Panc1 (cell line): ENCODE results near the gene TANGO6. TPM values are rescaled to one million over a fixed set of nuclear protein-coding genes. Genes with fewer than 3 reads are reported as not detected.

Source experiments
- ATAC-seq: fragments of 200-7000 bp; cut with Tn5 transposase; 2 replicates; pipeline ENCODE4 v1.9.1; 2020; ENCODE audit warnings: mild to moderate bottlenecking, moderate library complexity
- BruUV-seq: library from RNA; stranded (reverse); fragments of 400-500 nt; replicated peaks from 2 replicates; lab custom pipeline; 2021; lab: Mats Ljungman, UMichigan
- CTCF ChIA-PET: fragments of 300-600 bp; sonication (Branson Sonifier 250); formaldehyde crosslinking; loops from one replicate; lab custom pipeline; 2022; ENCODE audit warnings: antibody characterized with exemption; lab: Charles Lee
- POLR2A ChIA-PET: fragments of 300-600 bp; sonication (Branson Sonifier 250); formaldehyde crosslinking; loops from one replicate; lab custom pipeline; 2022; ENCODE audit warnings: antibody characterized with exemption; lab: Charles Lee
- DNase-seq: peaks from one replicate; pipeline ENCODE4 v3.0.0-alpha.2; 2010; ENCODE audit warnings: low read depth, low spot score
- H3K27ac ChIP-seq: 2 replicates; pipeline ENCODE4 v1.5.1; 2011; ENCODE audit warnings: mild to moderate bottlenecking, low read length, inconsistent platforms
- H3K27me3 ChIP-seq: fragments of 200-500 bp; sonication (Bioruptor generic); 2 replicates; pipeline ENCODE4 v1.6.0; 2014; ENCODE audit warnings: low read length, inconsistent platforms; ENCODE audit not compliant: control insufficient read depth, insufficient read depth
- H3K36me3 ChIP-seq: fragments of 200-500 bp; sonication (Bioruptor generic); 2 replicates; pipeline ENCODE4 v1.5.1; 2014; ENCODE audit warnings: inconsistent platforms, mild to moderate bottlenecking, low read length, moderate library complexity; ENCODE audit not compliant: control insufficient read depth, insufficient read depth
- H3K4me1 ChIP-seq: 2 replicates; pipeline ENCODE4 v1.5.1; 2011; ENCODE audit warnings: inconsistent platforms, mild to moderate bottlenecking, low read length, moderate library complexity; ENCODE audit not compliant: control insufficient read depth, insufficient read depth
- H3K4me3 ChIP-seq, 2 experiments: 2 replicates each; pipeline ENCODE4 v1.5.1; 2011 to 2012; ENCODE audit warnings: low read depth in 2 of 2, low read length in 2 of 2, mild to moderate bottlenecking in 2 of 2, inconsistent platforms in 1 of 2, moderate library complexity in 1 of 2
- H3K9me3 ChIP-seq: fragments of 200-500 bp; sonication (Bioruptor generic); 2 replicates; pipeline ENCODE4 v1.5.1; 2014; ENCODE audit warnings: low read depth, mild to moderate bottlenecking, inconsistent platforms, low read length, moderate library complexity; ENCODE audit not compliant: control insufficient read depth, insufficient read depth
- POLR2AphosphoS5 ChIP-seq: IDR thresholded peaks from 2 replicates; pipeline ENCODE4 v1.6.1; 2012; ENCODE audit warnings: mild to moderate bottlenecking, low read depth, low read length, moderate library complexity
- SIN3A ChIP-seq: IDR thresholded peaks from 2 replicates; pipeline ENCODE4 v1.6.1; 2012; ENCODE audit warnings: low read depth, mild to moderate bottlenecking, low read length, moderate library complexity, borderline replicate concordance; ENCODE audit not compliant: insufficient read depth
- TCF7L2 ChIP-seq: IDR thresholded peaks from 2 replicates; pipeline ENCODE4 v1.6.1; 2011; ENCODE audit warnings: mild to moderate bottlenecking, low read depth, low read length, inconsistent platforms
- in situ Hi-C: cut with HindIII; loops from 2 replicates; pipeline ENCODE4 v1.10.0; 2016; ENCODE audit warnings: low sequenced_read_pairs, low pct_unique_long_range_greater_than_20kb
- intact Hi-C: fragments of 100-400 bp; cut with micrococcal nuclease; formaldehyde crosslinking; loops from one replicate; pipeline ENCODE4 v1.10.0; 2022; ENCODE audit not compliant: unreplicated experiment
- total RNA-seq: library from RNA; stranded (reverse); gene quantifications from one replicate; pipeline ENCODE4 v1.2.1, GENCODE V29; 2021; ENCODE audit not compliant: unreplicated experiment
- TF ChIP-seq, protein P1 (sequence below): fragments of 450-650 bp; IDR thresholded peaks from 2 replicates; pipeline ENCODE4 v1.5.1; 2017; ENCODE audit warnings: mild to moderate bottlenecking
- TF ChIP-seq, protein P2 (sequence below), 2 experiments: IDR thresholded peaks; 2 replicates each; pipeline ENCODE4 v1.6.1; 2011 to 2012; ENCODE audit warnings: low read depth in 2 of 2, control low read depth in 1 of 2, low read length in 1 of 2, mild to moderate bottlenecking in 1 of 2, moderate library complexity in 1 of 2; ENCODE audit not compliant: insufficient read depth in 1 of 2

TANGO6 gene
- total RNA-seq, 1 experiment from 2014 or later: 11.0 TPM

DNA sequence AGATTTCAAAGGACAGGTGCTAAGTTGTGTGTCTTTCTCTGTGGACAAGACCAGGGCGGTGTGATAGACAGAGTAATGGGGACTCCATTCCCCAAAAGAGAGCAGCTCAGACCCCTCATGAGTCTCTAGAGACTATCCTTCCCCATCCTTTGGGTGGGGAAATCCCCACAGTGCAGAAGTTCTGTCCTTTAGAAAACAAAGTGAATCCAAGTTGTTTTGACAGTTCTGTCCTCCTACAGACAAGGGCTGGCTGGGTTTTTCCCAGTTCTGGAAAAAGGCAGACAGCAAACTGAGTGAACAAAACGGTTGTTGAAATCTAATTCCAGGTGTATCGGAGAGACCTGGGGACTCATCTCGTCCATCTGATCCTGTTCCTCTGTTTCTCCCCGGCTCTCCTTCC is 251.2 kb downstream of the TANGO6 start:
- no peaks in the 10 kb centered on the region for H3K9me3 ChIP-seq
- no peak for DNase-seq
- no peak overlapping the region for H3K4me3 ChIP-seq
- no peak overlapping the region for H3K27ac ChIP-seq
- peaks cover 6% of the 10 kb centered on the region; the same call in 1 of the 2 replicates for H3K4me1 ChIP-seq
- no peak for ATAC-seq
- TF ChIP-seq, protein P1, sequence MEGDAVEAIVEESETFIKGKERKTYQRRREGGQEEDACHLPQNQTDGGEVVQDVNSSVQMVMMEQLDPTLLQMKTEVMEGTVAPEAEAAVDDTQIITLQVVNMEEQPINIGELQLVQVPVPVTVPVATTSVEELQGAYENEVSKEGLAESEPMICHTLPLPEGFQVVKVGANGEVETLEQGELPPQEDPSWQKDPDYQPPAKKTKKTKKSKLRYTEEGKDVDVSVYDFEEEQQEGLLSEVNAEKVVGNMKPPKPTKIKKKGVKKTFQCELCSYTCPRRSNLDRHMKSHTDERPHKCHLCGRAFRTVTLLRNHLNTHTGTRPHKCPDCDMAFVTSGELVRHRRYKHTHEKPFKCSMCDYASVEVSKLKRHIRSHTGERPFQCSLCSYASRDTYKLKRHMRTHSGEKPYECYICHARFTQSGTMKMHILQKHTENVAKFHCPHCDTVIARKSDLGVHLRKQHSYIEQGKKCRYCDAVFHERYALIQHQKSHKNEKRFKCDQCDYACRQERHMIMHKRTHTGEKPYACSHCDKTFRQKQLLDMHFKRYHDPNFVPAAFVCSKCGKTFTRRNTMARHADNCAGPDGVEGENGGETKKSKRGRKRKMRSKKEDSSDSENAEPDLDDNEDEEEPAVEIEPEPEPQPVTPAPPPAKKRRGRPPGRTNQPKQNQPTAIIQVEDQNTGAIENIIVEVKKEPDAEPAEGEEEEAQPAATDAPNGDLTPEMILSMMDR: no peak
- TF ChIP-seq TCF7L2: no peak
- TF ChIP-seq POLR2AphosphoS5: no peak
- TF ChIP-seq, protein P2, sequence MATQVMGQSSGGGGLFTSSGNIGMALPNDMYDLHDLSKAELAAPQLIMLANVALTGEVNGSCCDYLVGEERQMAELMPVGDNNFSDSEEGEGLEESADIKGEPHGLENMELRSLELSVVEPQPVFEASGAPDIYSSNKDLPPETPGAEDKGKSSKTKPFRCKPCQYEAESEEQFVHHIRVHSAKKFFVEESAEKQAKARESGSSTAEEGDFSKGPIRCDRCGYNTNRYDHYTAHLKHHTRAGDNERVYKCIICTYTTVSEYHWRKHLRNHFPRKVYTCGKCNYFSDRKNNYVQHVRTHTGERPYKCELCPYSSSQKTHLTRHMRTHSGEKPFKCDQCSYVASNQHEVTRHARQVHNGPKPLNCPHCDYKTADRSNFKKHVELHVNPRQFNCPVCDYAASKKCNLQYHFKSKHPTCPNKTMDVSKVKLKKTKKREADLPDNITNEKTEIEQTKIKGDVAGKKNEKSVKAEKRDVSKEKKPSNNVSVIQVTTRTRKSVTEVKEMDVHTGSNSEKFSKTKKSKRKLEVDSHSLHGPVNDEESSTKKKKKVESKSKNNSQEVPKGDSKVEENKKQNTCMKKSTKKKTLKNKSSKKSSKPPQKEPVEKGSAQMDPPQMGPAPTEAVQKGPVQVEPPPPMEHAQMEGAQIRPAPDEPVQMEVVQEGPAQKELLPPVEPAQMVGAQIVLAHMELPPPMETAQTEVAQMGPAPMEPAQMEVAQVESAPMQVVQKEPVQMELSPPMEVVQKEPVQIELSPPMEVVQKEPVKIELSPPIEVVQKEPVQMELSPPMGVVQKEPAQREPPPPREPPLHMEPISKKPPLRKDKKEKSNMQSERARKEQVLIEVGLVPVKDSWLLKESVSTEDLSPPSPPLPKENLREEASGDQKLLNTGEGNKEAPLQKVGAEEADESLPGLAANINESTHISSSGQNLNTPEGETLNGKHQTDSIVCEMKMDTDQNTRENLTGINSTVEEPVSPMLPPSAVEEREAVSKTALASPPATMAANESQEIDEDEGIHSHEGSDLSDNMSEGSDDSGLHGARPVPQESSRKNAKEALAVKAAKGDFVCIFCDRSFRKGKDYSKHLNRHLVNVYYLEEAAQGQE (IDR thresholded peaks at IDR 0.05; ENCODE audit: insufficient read depth in 1 of 2, low read depth in 2 of 2, low read length in 1 of 2): no peak
- no peak for TF ChIP-seq SIN3A
- no peaks in the 10 kb centered on the region for H3K36me3 ChIP-seq
- no TSS peak for BruUV-seq
- intact Hi-C loops: no loop called here
- ChIA-PET POLR2A (interaction anchor here (0.6 kb wide), 1 partner anchor 28 kb away, joined by 3 read pairs; no protein-coding TSS in a partner anchor), CTCF (no interaction called here)
- no peaks in the 10 kb centered on the region for H3K27me3 ChIP-seq
- in situ Hi-C loops: no loop called here

DNA sequence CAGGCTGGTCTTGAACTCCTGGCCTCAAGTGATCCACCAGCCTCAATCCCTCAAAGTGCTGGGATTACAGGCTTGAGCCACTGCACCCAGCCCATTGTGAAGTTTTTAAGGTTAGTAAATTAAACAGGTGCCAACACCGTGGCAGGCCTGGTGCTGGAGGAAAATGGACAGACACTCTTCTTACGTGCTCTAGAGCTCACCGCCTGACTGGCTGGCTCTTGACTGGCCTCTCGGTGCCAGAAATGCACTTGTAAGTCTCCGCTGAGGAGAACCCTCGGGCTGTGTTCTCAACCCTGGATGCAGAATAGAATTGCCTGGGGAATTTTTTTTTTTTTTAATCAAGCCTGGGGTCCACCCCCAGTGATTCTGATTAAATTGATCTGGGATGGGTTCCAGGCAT is 251.9 kb downstream of the TANGO6 start:
- TF ChIP-seq, protein P2 (IDR thresholded peaks at IDR 0.05; ENCODE audit: insufficient read depth in 1 of 2, low read depth in 2 of 2, low read length in 1 of 2): no peak
- TF ChIP-seq, protein P1: no peak
- TF ChIP-seq SIN3A: no peak
- no peak for TF ChIP-seq TCF7L2
- TF ChIP-seq POLR2AphosphoS5: no peak
- H3K4me3 ChIP-seq: no peak overlapping the region
- no peaks in the 10 kb centered on the region for H3K9me3 ChIP-seq
- no peak overlapping the region for H3K27ac ChIP-seq
- no peaks in the 10 kb centered on the region for H3K27me3 ChIP-seq
- no peaks in the 10 kb centered on the region for H3K36me3 ChIP-seq
- CTCF ChIA-PET: interaction anchor here (0.7 kb wide), 1 partner anchor 704 kb away, joined by 4 read pairs; no protein-coding TSS in a partner anchor
- H3K4me1 ChIP-seq: no peaks in the 10 kb centered on the region
- intact Hi-C loops: no loop called here
- no TSS peak for BruUV-seq
- in situ Hi-C loops: no loop called here
- DNase-seq (no peak), ATAC-seq (no peak)
- POLR2A ChIA-PET: no interaction called here
